GM15510 (cell line): Measurements from ENCODE around the gene SERPINB11.

Source experiments
- POLR2A ChIP-seq: IDR thresholded peaks from 3 replicates; pipeline ENCODE4 v1.6.1; 2011; ENCODE audit warnings: borderline replicate concordance; ENCODE audit not compliant: insufficient read length; ENCODE audit errors: extremely low read depth

SERPINB11 gene

GRCh38 chr18:63700501-63700900, 2.3 kb upstream of the SERPINB11 start:
- TF ChIP-seq POLR2A = no peak

GRCh38 chr18:63701952-63702351, 808 bp upstream of the SERPINB11 start:
- TF ChIP-seq POLR2A = no peak

GRCh38 chr18:63705401-63705800, 2.6 kb downstream of the SERPINB11 start:
- no peak for TF ChIP-seq POLR2A

GRCh38 chr18:63707816-63708215, 5.1 kb downstream of the SERPINB11 start:
- no peak for TF ChIP-seq POLR2A

- TF ChIP-seq POLR2A = no peak
These were observed 5.9 kb downstream of the SERPINB11 start for GRCh38 chr18:63708650-63709049.

- TF ChIP-seq POLR2A = no peak
These were observed 23.1 kb downstream of the SERPINB11 start for GRCh38 chr18:63725682-63726480.

- no peak for TF ChIP-seq POLR2A
These were observed 28.0 kb downstream of the SERPINB11 start for GRCh38 chr18:63730773-63731172.

GRCh38 chr18:63731215-63731614, 28.5 kb downstream of the SERPINB11 start:
- TF ChIP-seq POLR2A = no peak

- no peak for TF ChIP-seq POLR2A
These were observed 34.1 kb downstream of the SERPINB11 start for GRCh38 chr18:63736876-63737275.

GRCh38 chr18:63741769-63742168, 39.0 kb downstream of the SERPINB11 start:
- TF ChIP-seq POLR2A = no peak

GRCh38 chr18:63747006-63747405, 44.2 kb downstream of the SERPINB11 start:
- TF ChIP-seq POLR2A = no peak

GRCh38 chr18:63749489-63749888, 46.7 kb downstream of the SERPINB11 start:
- no peak for TF ChIP-seq POLR2A

- no peak for TF ChIP-seq POLR2A
These were observed 49.9 kb downstream of the SERPINB11 start for GRCh38 chr18:63752636-63753035.

GRCh38 chr18:63753676-63754075, 50.9 kb downstream of the SERPINB11 start:
- no peak for TF ChIP-seq POLR2A

- TF ChIP-seq POLR2A = no peak
These were observed 54.8 kb downstream of the SERPINB11 start for GRCh38 chr18:63757541-63757940.

GRCh38 chr18:63758615-63759240, 56.0 kb downstream of the SERPINB11 start:
- no peak for TF ChIP-seq POLR2A
